GM21723 (cell line): ENCODE data around the gene HSDL1.

Experiments
- ATAC-seq: cut with Tn5 transposase; IDR thresholded peaks from one replicate; pipeline ENCODE4 v1.9.1; 2021; ENCODE audit warnings: mild to moderate bottlenecking, moderate library complexity; ENCODE audit not compliant: unreplicated experiment

The HSDL1 gene

GRCh38 chr16:84144859-84145639 lies at the start of gene HSDL1, which contains the start of gene DNAAF1:
HSDL1 (minus strand) TSS chr16:84145177; CDS start chr16:84131321, 13,856 bp downstream.
DNAAF1 (plus strand) TSS chr16:84145308; CDS start chr16:84145441, 133 bp downstream.
- ATAC-seq = peak; percentile 80

- no peak for ATAC-seq
These were observed 49.0 kb upstream of the HSDL1 start for GRCh38 chr16:84194018-84194417.

- no peak for ATAC-seq
These were observed 48.5 kb upstream of the HSDL1 start for GRCh38 chr16:84193480-84193879.

- no peak for ATAC-seq
These were observed 46.5 kb upstream of the HSDL1 start for GRCh38 chr16:84191466-84191865.

- no peak for ATAC-seq
These were observed 45.9 kb upstream of the HSDL1 start, which contains the start of gene ADAD2 for GRCh38 chr16:84190731-84191388. ADAD2 (plus strand) TSS chr16:84191157; CDS start chr16:84191231, 74 bp downstream.

GRCh38 chr16:84186685-84187437 lies 41.9 kb upstream of the HSDL1 start, which contains the start of gene TAF1C:
TAF1C (minus strand) TSS chr16:84187057; CDS start chr16:84184988, 2,069 bp downstream.
- peak; percentile 93 for ATAC-seq

- no peak for ATAC-seq
These were observed 39.8 kb upstream of the HSDL1 start for GRCh38 chr16:84184775-84185174.

- no peak for ATAC-seq
These were observed 39.1 kb upstream of the HSDL1 start for GRCh38 chr16:84183911-84184591.

- no peak for ATAC-seq
These were observed 38.5 kb upstream of the HSDL1 start for GRCh38 chr16:84183572-84183875.

- ATAC-seq = no peak
These were observed 37.9 kb upstream of the HSDL1 start for GRCh38 chr16:84182680-84183571.

- no peak for ATAC-seq
These were observed 37.1 kb upstream of the HSDL1 start for GRCh38 chr16:84182104-84182503.

- no peak for ATAC-seq
These were observed 36.4 kb upstream of the HSDL1 start for GRCh38 chr16:84181144-84181915.

GRCh38 chr16:84180519-84181140 lies 35.7 kb upstream of the HSDL1 start:
- ATAC-seq = no peak

GRCh38 chr16:84179612-84180320 lies 34.8 kb upstream of the HSDL1 start:
- ATAC-seq = no peak

- no peak for ATAC-seq
These were observed 34.1 kb upstream of the HSDL1 start for GRCh38 chr16:84178892-84179611.

- ATAC-seq = no peak
These were observed 33.3 kb upstream of the HSDL1 start for GRCh38 chr16:84178146-84178765.

GRCh38 chr16:84177741-84178073 lies 32.7 kb upstream of the HSDL1 start:
- no peak for ATAC-seq
